ENCODE results near the gene MPDZ.

- TF ChIP-seq CTCF (IDR thresholded peaks at IDR 0.05): no peak
- no peak for TF ChIP-seq POLR2AphosphoS5 (IDR thresholded peaks at IDR 0.05)
- no peak for TF ChIP-seq POLR2A (IDR thresholded peaks at IDR 0.05; ENCODE audit: low read depth)
- TF ChIP-seq EP300 (IDR thresholded peaks at IDR 0.05): no peak
These were observed 16.0 kb downstream of the MPDZ start for GRCh38 chr9:13263511-13263910.

All from esophagus muscularis mucosa (tissue), 4 donors.